Fibroblast of mammary gland (primary cell): Measurements from ENCODE around the gene PMP22.

Experiments used
- DNase-seq: peaks from one replicate; pipeline ENCODE4 v3.0.0-alpha.2; 2010; ENCODE audit warnings: low read depth
- H3K4me3 ChIP-seq: 2 replicates; pipeline ENCODE4 v1.5.1; 2011; ENCODE audit warnings: low read depth, mild to moderate bottlenecking, low read length, moderate library complexity; ENCODE audit not compliant: control insufficient read depth
- CTCF ChIP-seq: conservative IDR thresholded peaks from 2 replicates; pipeline ENCODE4 v1.5.1; 2011; ENCODE audit warnings: low read depth, low read length, inconsistent platforms; ENCODE audit not compliant: control insufficient read depth, insufficient read depth

The PMP22 gene

GRCh38 chr17:15265131-15265530, at the start of gene PMP22:
TSS of gene PMP22 (minus strand) at chr17:15265326. CDS start at chr17:15260727, 4,599 bp downstream.
- TF ChIP-seq CTCF: no peak
- DNase-seq: peak; percentile 61
- H3K4me3 ChIP-seq: peak within 1 kb of the TSS; percentile 50

- H3K4me3 ChIP-seq: no peak overlapping the region
- TF ChIP-seq CTCF: no peak
- DNase-seq: no peak
These were observed 46.9 kb upstream of the PMP22 start for GRCh38 chr17:15311996-15312395.

GRCh38 chr17:15309793-15310192, 44.7 kb upstream of the PMP22 start:
- TF ChIP-seq CTCF: no peak
- no peak overlapping the region for H3K4me3 ChIP-seq
- no peak for DNase-seq

- no peak for TF ChIP-seq CTCF
- no peak for DNase-seq
- H3K4me3 ChIP-seq: no peak overlapping the region
These were observed 44.1 kb upstream of the PMP22 start for GRCh38 chr17:15309236-15309635.

- no peak overlapping the region for H3K4me3 ChIP-seq
- TF ChIP-seq CTCF: no peak
- DNase-seq: no peak
These were observed 43.6 kb upstream of the PMP22 start for GRCh38 chr17:15308758-15309157.

- no peak for TF ChIP-seq CTCF
These were observed 42.6 kb upstream of the PMP22 start for GRCh38 chr17:15307710-15308111.

GRCh38 chr17:15303851-15304250, 38.7 kb upstream of the PMP22 start:
- no peak for DNase-seq
- no peak overlapping the region for H3K4me3 ChIP-seq
- TF ChIP-seq CTCF: no peak

More at GRCh38 chr17:15307710-15308111, 42.6 kb upstream of the PMP22 start:
- DNase-seq: peak; percentile 40
- H3K4me3 ChIP-seq: no peak overlapping the region
